Measurements from ENCODE around the gene LCORL.
"Not testable (repeated sequence)": the region's sequence is repeated elsewhere in the genome, so short reads cannot be mapped to it uniquely, and the experiment has no call there.

Gene LCORL

GRCh38 chr4:18033111-18034085 lies 11.8 kb upstream of the LCORL start:
- Mint-ChIP-seq H3K36me3 (no peaks in the 10 kb centered on the region), H3K27me3 (peaks cover 20% of the 10 kb centered on the region), H3K4me3 (no peak overlapping the region), H3K27ac (no peak overlapping the region), H3K9me3 (no peaks in the 10 kb centered on the region), H3K4me1 (no peaks in the 10 kb centered on the region)
- ATAC-seq, result no peak

DNA sequence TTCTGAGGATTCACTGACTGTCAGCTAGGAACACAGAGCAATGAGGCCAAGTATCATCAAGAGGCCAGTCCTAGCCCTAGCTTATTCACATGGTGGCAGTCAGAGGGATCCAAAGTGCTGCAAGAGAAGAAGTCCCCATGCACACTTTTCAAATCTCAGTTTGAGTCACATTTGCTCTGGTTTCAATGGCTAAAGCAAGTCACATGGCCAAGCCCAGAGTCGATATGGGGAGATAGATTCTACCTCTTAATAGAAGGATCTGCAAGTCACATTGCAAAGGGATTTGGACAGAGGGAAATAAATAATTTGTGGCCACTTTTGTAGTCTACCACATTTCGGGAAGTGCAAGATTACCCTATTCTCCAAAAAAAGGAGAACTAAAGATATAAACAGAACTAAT lies 3.7 kb upstream of the LCORL start:
- Mint-ChIP-seq H3K4me3 (no peak overlapping the region), H3K4me1 (peaks cover 14% of the 10 kb centered on the region), H3K27ac (no peak overlapping the region), H3K27me3 (peaks cover 3% of the 10 kb centered on the region), H3K36me3 (no peaks in the 10 kb centered on the region), H3K9me3 (no peaks in the 10 kb centered on the region)
- ATAC-seq, result no peak

DNA sequence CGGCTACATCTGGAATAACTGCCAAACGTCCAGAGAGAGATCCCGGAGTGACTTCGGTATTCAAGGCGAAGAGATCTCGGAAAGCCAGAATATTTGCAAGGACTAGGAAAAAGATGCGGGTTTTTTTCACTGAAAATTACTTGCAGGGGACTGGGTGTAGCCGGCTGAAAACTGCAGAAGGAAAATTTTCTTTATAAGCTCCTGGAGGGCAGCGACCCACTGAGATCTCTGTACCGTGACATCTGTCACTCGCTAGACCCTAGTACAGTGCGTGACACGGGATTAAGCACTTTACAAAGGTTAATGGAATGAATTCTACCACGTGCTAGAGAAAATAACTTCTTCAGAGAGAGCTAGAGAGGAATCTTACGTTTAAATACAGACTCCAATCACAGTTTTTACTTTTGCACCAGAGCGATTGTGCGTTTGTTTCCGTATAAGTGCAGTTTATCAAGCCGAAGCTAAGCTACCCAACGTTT lies 1.1 kb upstream of the LCORL start:
- no peak for ATAC-seq
- Mint-ChIP-seq H3K4me1 (peaks cover 26% of the 10 kb centered on the region), H3K27ac (peak overlapping the region; percentile 87), H3K36me3 (no peaks in the 10 kb centered on the region), H3K9me3 (no peaks in the 10 kb centered on the region), H3K4me3 (peak overlapping the region; percentile 94), H3K27me3 (no peaks in the 10 kb centered on the region)

DNA sequence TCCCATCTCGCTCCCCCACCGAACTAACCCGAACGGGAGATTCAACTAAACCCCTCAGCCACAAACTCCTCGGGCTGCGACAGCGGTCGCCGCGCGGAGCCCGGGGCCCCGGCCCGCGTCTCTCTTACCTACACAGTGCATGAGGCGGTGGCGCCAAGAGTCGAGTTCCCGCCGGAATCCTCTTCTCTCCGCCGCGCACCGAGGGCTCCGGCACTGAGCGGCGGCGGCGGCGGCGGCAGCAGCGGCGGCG lies 160 bp downstream of the LCORL start:
- Mint-ChIP-seq H3K27me3 (no peaks in the 10 kb centered on the region), H3K27ac (peak overlapping the region; percentile 87), H3K4me3 (peak overlapping the region; percentile 94), H3K4me1 (peaks cover 35% of the 10 kb centered on the region), H3K36me3 (no peaks in the 10 kb centered on the region), H3K9me3 (no peaks in the 10 kb centered on the region)
- no peak for ATAC-seq

DNA sequence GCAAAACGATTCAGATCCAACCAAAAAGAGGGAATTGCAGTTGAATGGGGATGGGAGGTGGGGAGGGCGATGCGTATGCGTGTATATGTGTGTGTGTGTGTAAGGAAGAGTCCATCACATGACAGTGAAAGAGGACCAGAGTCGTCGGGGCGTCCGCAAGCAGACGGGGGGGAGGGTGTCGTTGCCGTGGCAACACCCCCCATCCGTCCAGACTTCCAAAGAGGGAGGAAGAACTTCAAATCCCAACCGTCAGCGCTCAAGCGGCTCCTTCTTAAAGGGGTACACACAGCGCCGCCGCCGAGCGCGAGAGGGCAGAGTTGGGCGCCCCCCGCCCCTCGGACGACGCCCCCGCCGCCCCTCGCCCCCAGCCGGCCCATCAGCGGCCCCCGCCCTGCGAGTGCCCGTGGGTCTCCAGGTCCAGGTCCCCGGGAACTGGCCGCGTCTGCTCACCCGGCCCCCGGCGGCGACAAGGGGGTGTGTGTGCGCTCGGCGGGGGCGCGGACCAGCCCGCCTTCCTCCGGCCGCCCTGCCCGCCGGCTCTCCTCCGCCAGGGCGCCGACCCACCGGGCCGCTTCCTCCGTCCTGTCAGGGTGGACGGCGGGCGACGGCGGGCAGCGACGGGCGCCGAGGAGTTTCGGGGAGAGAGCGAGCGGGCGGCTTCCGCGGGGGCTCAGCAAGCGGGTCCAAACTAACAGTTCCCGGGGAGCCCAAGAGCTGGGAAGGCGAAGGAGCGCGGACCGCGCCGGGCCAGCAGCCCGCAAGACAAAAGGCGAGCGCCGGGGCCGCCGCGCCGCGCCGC lies 685 bp downstream of the LCORL start:
- peaks cover 39% of the 10 kb centered on the region for H3K4me1 Mint-ChIP-seq
- H3K27ac Mint-ChIP-seq, result peak overlapping the region; percentile 87
- no peaks in the 10 kb centered on the region for H3K9me3 Mint-ChIP-seq
- peak overlapping the region; percentile 94 for H3K4me3 Mint-ChIP-seq
- H3K27me3 Mint-ChIP-seq, result no peaks in the 10 kb centered on the region
- H3K36me3 Mint-ChIP-seq, result no peaks in the 10 kb centered on the region
- ATAC-seq, result peak; percentile 13

- no peaks in the 10 kb centered on the region for H3K9me3 Mint-ChIP-seq
- peak overlapping the region; percentile 87 for H3K27ac Mint-ChIP-seq
- H3K27me3 Mint-ChIP-seq, result no peaks in the 10 kb centered on the region
- H3K4me1 Mint-ChIP-seq, result peaks cover 46% of the 10 kb centered on the region
- peak overlapping the region; percentile 94 for H3K4me3 Mint-ChIP-seq
- ATAC-seq, result no peak
- H3K36me3 Mint-ChIP-seq, result no peaks in the 10 kb centered on the region
Measured at GRCh38 chr4:18020145-18020670, 1.3 kb downstream of the LCORL start.

GRCh38 chr4:18014269-18014668 lies 7.3 kb downstream of the LCORL start:
- Mint-ChIP-seq H3K4me3 (no peak overlapping the region), H3K27me3 (no peaks in the 10 kb centered on the region), H3K27ac (no peak overlapping the region), H3K9me3 (no peaks in the 10 kb centered on the region), H3K4me1 (peaks cover 59% of the 10 kb centered on the region), H3K36me3 (no peaks in the 10 kb centered on the region)
- no peak for ATAC-seq

GRCh38 chr4:18012807-18013462 lies 8.6 kb downstream of the LCORL start:
- no peaks in the 10 kb centered on the region for H3K9me3 Mint-ChIP-seq
- H3K27ac Mint-ChIP-seq, result no peak overlapping the region
- peaks cover 64% of the 10 kb centered on the region for H3K4me1 Mint-ChIP-seq
- ATAC-seq, result no peak
- H3K4me3 Mint-ChIP-seq, result no peak overlapping the region
- no peaks in the 10 kb centered on the region for H3K36me3 Mint-ChIP-seq
- H3K27me3 Mint-ChIP-seq, result no peaks in the 10 kb centered on the region

GRCh38 chr4:18012134-18012806 lies 9.3 kb downstream of the LCORL start:
- no peak for ATAC-seq
- Mint-ChIP-seq H3K36me3 (no peaks in the 10 kb centered on the region), H3K4me1 (peaks cover 63% of the 10 kb centered on the region)

DNA sequence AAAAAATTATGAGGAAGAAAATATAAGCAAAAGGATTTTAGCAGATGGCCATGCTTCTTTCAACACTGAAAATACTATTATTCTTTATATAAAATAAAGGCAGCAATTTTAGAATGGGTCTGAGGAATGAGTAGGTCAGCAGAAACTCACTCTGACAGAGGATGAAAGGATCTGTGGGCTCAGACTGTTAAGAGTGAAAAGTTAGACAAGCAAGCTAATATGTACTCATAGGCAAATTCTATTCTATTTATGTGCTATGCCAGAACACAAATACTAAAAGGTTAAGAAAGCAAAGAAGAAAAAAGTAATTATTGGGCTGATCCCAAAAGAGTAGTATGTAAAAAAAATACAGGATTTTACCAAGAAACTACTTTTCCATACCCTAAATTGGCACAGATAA lies 13.9 kb downstream of the LCORL start:
- Mint-ChIP-seq H3K4me3 (no peak overlapping the region), H3K4me1 (peaks cover 58% of the 10 kb centered on the region)
- ATAC-seq, result no peak

More at GRCh38 chr4:18012134-18012806, 9.3 kb downstream of the LCORL start:
- Mint-ChIP-seq H3K4me3 (no peak overlapping the region), H3K9me3 (no peaks in the 10 kb centered on the region), H3K27ac (no peak overlapping the region), H3K27me3 (no peaks in the 10 kb centered on the region)

DNA sequence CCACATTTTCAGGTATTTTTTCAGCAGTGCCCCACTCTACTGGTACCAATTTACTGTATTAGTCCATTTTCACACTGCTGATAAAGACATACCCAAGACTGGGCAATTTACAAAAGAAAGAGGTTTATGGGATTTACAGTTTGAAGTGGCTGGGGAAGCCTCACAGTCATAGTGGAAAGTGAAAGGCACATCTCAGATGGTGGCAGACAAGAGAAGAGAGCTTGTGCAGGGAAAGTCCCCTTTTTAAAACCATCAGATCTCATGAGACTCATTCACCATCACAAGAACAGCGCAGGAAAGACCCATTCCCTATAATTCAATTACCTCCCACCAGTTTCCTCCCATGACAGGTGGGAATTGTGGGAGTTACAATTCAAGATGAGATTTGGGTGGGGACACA lies 15.1 kb downstream of the LCORL start:
- not testable (repeated sequence) for H3K9me3 Mint-ChIP-seq, ATAC-seq, H3K27me3 Mint-ChIP-seq, H3K4me3 Mint-ChIP-seq, H3K27ac Mint-ChIP-seq
- peaks cover 30% of the 10 kb centered on the region for H3K36me3 Mint-ChIP-seq
- peaks cover 50% of the 10 kb centered on the region for H3K4me1 Mint-ChIP-seq

More for the DNA sequence above, 13.9 kb downstream of the LCORL start:
- Mint-ChIP-seq H3K9me3 (peaks cover 8% of the 10 kb centered on the region), H3K27ac (no peak overlapping the region), H3K27me3 (no peaks in the 10 kb centered on the region), H3K36me3 (peaks cover 30% of the 10 kb centered on the region)

- Mint-ChIP-seq H3K9me3 (no peaks in the 10 kb centered on the region), H3K27ac (no peak overlapping the region), H3K27me3 (no peaks in the 10 kb centered on the region), H3K4me3 (no peak overlapping the region), H3K36me3 (peaks cover 25% of the 10 kb centered on the region), H3K4me1 (peaks cover 44% of the 10 kb centered on the region)
- no peak for ATAC-seq
Measured at GRCh38 chr4:17997129-17997528, 24.4 kb downstream of the LCORL start.

DNA sequence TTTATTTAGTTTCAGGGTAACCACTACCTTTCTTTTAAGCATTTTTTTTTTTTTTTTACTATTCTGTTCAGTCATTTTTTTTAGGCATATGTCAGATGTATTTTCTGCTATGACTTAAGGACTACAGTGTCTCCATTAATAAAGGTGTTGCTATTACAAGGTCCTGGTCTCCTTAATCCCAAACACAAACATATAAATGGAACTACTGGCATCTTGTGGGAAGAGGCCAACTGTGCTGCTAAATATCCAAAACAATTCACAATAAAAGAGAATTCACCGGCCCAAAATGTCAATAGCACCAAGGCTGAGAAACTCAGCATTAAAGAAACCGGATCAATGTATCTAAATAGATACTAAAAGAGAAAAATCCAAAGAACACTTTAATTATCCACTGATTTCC lies 26.4 kb downstream of the LCORL start:
- no peak for ATAC-seq
- H3K27ac Mint-ChIP-seq, result no peak overlapping the region
- no peaks in the 10 kb centered on the region for H3K27me3 Mint-ChIP-seq
- H3K4me1 Mint-ChIP-seq, result peaks cover 36% of the 10 kb centered on the region
- peaks cover 2% of the 10 kb centered on the region for H3K9me3 Mint-ChIP-seq
- no peak overlapping the region for H3K4me3 Mint-ChIP-seq
- H3K36me3 Mint-ChIP-seq, result peaks cover 24% of the 10 kb centered on the region

DNA sequence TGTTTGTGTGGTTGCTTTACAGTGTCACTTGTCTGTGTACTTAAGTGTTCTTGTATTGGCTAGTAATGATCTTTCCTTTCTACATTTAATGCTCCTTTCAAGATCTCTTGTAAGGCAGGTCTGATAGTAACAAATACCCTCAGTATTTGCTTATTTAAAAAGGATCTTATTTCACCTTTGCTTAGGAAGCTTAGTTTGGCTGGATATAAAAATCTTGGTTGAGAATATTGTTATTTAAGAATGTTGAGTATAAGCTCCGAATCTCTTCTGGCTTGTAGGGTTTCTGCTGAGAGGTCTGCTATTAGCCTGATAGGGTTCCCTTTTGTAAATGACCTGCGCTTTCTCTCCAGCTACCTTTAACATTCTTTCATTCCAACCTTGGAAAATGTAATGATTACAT lies 35.7 kb downstream of the LCORL start:
- Mint-ChIP-seq H3K27ac (no peak overlapping the region), H3K36me3 (peaks cover 25% of the 10 kb centered on the region), H3K4me3 (no peak overlapping the region), H3K27me3 (no peaks in the 10 kb centered on the region), H3K9me3 (peaks cover 31% of the 10 kb centered on the region), H3K4me1 (peaks cover under 1% of the 10 kb centered on the region)
- ATAC-seq, result no peak

Data from stimulated activated memory B cell treated with anti-CD40 and anti-IgM and Interleukin-4, amounts not matched to agents 10 μg/mL and 1 μg/mL and 100 μg/mL, for 72 hours (primary cell).